Heart right ventricle (tissue), 16 donors: ENCODE measurements around the gene ZDHHC1. TPM values are rescaled to one million over a fixed set of nuclear protein-coding genes. Genes with fewer than 3 reads are reported as not detected.

Source experiments
- ATAC-seq, 8 donors: fragments of 200-7000 bp; cut with Tn5 transposase; one replicate each; pipeline ENCODE4 v1.9.1; 2020; ENCODE audit warnings: mild to moderate bottlenecking in 8 of 8, moderate library complexity in 8 of 8, moderate number of reproducible peaks in 1 of 8
- DNase-seq, 2 donors: peaks; one replicate each; pipeline ENCODE4 v3.0.0-alpha.2; 2020
- H3K27ac ChIP-seq, 10 donors: fragments of 200-600 bp; sonication (generic) in 2 of 10; one replicate each; pipeline versions ENCODE4 v1.5.0 to v1.8.0; 2020 to 2022; ENCODE audit warnings: mild to moderate bottlenecking in 3 of 10
- H3K27me3 ChIP-seq, 7 donors: fragments of 200-600 bp; one replicate each; pipeline ENCODE4 v1.8.0; 2021 to 2022; ENCODE audit warnings: mild to moderate bottlenecking in 2 of 7
- H3K36me3 ChIP-seq, 9 donors: fragments of 200-600 bp; sonication (generic) in 1 of 9; one replicate each; pipeline versions ENCODE4 v1.5.0 to v1.8.0; 2020 to 2022; ENCODE audit warnings: mild to moderate bottlenecking in 2 of 9
- H3K4me1 ChIP-seq, 9 donors: fragments of 200-600 bp; sonication (generic) in 1 of 9; one replicate each; pipeline versions ENCODE4 v1.5.0 to v1.8.0; 2020 to 2022; ENCODE audit warnings: mild to moderate bottlenecking in 4 of 9
- H3K4me3 ChIP-seq, 10 donors: fragments of 200-600 bp; sonication (generic) in 2 of 10; one replicate each; pipeline versions ENCODE4 v1.5.0 to v1.8.0; 2020 to 2022; ENCODE audit warnings: mild to moderate bottlenecking in 7 of 10, moderate library complexity in 2 of 10
- H3K9me3 ChIP-seq, 11 donors: fragments of 200-600 bp in 10 of 11; sonication (generic) in 2 of 11; one replicate each; pipeline versions ENCODE4 v1.5.0 to v1.8.0; 2013 to 2022; ENCODE audit warnings: mild to moderate bottlenecking in 2 of 11, control low read depth in 1 of 11, moderate library complexity in 1 of 11
- WGBS, 2 donors: extraction: QIAGEN DNeasy Blood & Tissue Kit; methylation state at CpG; one replicate each; pipeline ENCODE4 v1.1.7; 2013; ENCODE audit warnings: inconsistent platforms in 1 of 2; 5-methylcytosine and 5-hydroxymethylcytosine counted together
- intact Hi-C, 10 donors: fragments of 100-400 bp; cut with DNase I; formaldehyde crosslinking; loops; one replicate each; pipeline versions ENCODE4 v1.11.1 to v1.14.2; 2022
- polyA plus RNA-seq, 2 donors: library from polyadenylated mRNA; stranded (reverse); fragments of 200-250 nt; gene quantifications; one replicate each; pipeline ENCODE4 v1.2.3, GENCODE V29; 2013
- total RNA-seq, 10 donors: library from RNA; stranded (reverse); fragmentation: NEBNext Ultra II Directional in 3 of 10; extraction: Animal tissue kit (Norgen Biotek cat#: 25700) in 3 of 10; gene quantifications; one replicate each; pipeline versions ENCODE4 v1.2.1 to v1.2.4, GENCODE V29; 2021 to 2023
- TF ChIP-seq, protein P1 (sequence below), 9 donors: fragments of 200-600 bp; sonication (generic) in 2 of 9; IDR thresholded peaks; one replicate each; pipeline versions ENCODE4 v1.5.0 to v1.8.0; 2021 to 2022; ENCODE audit warnings: antibody characterized with exemption in 9 of 9, mild to moderate bottlenecking in 5 of 9, moderate library complexity in 1 of 9
- donor health status: Arrhythmogenic right ventricular cardiomyopathy.
- donor health status: ischemic (EF 13 %, LVEDD 7.1; RV severe dilation, severe dysfunction).
- donor health status: healthy with polysubstance abuse.
- donor health status: DM: no; HTN: yes; CAD: no.
- donor health status: DM: no; HTN: no; CAD: no.
- donor health status: ischemic (EF 25% LVEDD 6.9; RV normal size, moderate dysfunction).
- donor health status: ischemic (EF 25% LVEDD 5.7; RV mildly dilated, moderate dysfunction).
- donor health status: healthy.
- donor health status: DM: yes; HTN: yes; CAD: no.
- donor health status: Ischemic cardiomyopathy.
- donor health status: ischemic (EF 35%, LVEDD 5.7; RV mildly dilated, moderate dysfunction).
- donor health status: nonischemic (EF 11% LVEDD 7.7; RV severe dilation, severe dysfunction).
- donor health status: DM: yes; HTN: yes; CAD: no.
- donor health status: PGD.
- donor health status: ischemic (EF 29% LVEDD 5.4; RV normal size, mild dysfunction).
- donor health status: nonischemic (EF 23%, LVEDD 6.1; RV moderate dilation, normal function).

The ZDHHC1 gene
- total and polyA plus RNA-seq, 12 donors: 3.2 to 6.3 (median 4.1) TPM

DNA sequence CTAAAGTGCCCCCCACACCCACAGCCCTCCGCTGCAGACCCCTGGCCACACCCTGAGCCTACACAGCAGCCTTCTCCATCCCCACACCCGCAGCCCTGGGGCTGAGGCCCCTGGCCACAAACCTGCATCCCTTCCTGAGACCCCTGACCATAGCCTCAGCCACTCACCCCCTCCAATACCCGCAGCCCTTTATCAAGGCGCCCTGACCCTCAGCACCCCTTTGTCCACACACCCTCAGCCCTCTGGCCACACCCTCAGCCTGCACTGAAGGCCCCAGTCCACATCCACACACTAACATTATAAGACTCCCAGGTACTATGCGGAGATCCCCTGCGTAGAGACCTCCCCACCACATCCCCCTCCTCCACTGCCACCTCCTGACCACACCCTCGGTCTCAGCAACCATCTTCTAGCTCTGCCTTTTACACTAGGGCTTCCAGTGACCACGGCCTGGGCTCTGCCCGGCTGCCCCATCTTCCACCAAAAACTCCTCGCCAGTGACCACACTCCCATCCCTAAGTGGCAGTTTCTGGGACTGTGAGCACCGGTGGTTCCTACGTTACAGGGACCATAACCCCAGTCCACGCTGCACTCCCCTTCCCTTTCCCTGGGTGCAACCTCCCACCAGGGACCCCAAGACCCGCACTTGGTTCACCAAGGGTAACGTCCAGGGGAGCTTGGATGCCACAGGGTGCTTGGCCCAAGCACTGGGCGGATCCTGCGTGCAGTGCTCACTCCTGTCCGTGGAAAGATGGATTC, 23.8 kb downstream of the ZDHHC1 start:
- DNase-seq: no peak
- no peaks in the 10 kb centered on the region for H3K36me3 ChIP-seq
- ATAC-seq: no peak
- peaks cover 24 to 76% (median 41%) of the 10 kb centered on the region in 9 donors for H3K4me1 ChIP-seq
- WGBS, 2 donors: 67 to 77% methylated on average over 18 of the region's 18 CpGs
- peak overlapping the region in 8 of 10 donors; percentile 44 to 84 (median 59) for H3K27ac ChIP-seq
- H3K27me3 ChIP-seq: peaks cover 0 to 45% (median 9%) of the 10 kb centered on the region in 7 donors
- peak overlapping the region; percentile 21 to 62 (median 48) for H3K4me3 ChIP-seq
- TF ChIP-seq, protein P1, sequence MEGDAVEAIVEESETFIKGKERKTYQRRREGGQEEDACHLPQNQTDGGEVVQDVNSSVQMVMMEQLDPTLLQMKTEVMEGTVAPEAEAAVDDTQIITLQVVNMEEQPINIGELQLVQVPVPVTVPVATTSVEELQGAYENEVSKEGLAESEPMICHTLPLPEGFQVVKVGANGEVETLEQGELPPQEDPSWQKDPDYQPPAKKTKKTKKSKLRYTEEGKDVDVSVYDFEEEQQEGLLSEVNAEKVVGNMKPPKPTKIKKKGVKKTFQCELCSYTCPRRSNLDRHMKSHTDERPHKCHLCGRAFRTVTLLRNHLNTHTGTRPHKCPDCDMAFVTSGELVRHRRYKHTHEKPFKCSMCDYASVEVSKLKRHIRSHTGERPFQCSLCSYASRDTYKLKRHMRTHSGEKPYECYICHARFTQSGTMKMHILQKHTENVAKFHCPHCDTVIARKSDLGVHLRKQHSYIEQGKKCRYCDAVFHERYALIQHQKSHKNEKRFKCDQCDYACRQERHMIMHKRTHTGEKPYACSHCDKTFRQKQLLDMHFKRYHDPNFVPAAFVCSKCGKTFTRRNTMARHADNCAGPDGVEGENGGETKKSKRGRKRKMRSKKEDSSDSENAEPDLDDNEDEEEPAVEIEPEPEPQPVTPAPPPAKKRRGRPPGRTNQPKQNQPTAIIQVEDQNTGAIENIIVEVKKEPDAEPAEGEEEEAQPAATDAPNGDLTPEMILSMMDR (IDR thresholded peaks at IDR 0.05): no peak
- H3K9me3 ChIP-seq: no peaks in the 10 kb centered on the region
- intact Hi-C loops: loop anchor here in 4 of 10 donors (5.0 to 10.0 kb wide), 4 partner anchors 108 to 128 kb away; partner anchors contain the start of gene PLEKHG4 (in 2 of the 4)

DNA sequence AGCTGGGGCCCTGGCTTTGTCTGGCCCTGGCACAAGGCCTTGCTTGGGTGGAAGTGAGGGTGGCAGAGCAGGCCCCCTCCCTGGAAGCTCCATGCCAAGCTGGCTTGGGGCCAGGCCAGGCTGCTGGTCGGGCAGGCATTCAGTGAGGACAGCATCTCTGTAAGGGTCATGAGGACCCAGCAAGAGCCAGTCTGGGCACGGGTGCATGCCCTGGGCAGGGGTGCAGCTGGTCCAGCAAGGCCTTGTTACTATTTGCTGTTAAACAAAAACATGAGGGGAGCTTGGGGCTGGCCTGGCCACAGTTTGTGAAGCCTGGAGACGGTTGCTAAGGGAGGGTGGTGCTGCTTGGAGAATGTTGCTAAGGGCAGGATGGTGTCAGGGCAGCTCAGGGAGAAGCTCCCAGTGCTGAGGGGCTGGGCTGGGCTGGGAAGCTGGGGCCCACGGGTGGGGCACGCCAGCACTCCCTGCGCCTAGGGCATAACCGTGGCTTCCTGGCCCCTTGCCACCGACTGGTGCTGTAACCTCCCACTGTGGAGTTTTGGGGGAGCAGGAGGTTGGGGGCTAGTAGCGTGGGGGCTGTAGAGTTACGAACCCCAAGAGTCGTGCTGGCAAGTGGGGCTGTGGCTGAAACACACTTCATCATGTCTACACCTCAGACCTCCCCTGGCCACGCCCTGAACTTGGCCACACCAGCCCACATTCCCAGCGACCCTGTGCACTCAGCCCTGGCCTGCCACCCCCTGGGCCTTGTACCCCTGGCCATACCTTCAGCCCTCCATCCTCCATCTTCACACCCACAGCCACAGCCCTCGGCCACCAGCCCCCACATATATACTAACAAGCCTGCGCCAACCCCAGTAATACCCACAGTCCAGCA, 24.6 kb downstream of the ZDHHC1 start:
- ATAC-seq (no peak), DNase-seq (peak in 1 of 2 donors; percentile 44)
- Histone ChIP-seq H3K9me3 (no peaks in the 10 kb centered on the region), H3K27ac (peak overlapping the region in 5 of 10 donors; percentile 57 to 84 (median 72)), H3K4me3 (peak overlapping the region in 9 of 10 donors; percentile 7 to 62 (median 48)), H3K4me1 (peaks cover 16 to 68% (median 33%) of the 10 kb centered on the region in 9 donors), H3K36me3 (no peaks in the 10 kb centered on the region), H3K27me3 (peaks cover 0 to 44% (median 9%) of the 10 kb centered on the region in 7 donors)
- intact Hi-C loops: loop anchor here in 4 of 10 donors (5.0 to 10.0 kb wide), 4 partner anchors 107 to 127 kb away; partner anchors contain the start of gene PLEKHG4 (in 2 of the 4)
- TF ChIP-seq, protein P1 (IDR thresholded peaks at IDR 0.05): no peak
- WGBS, 2 donors: 67 to 73% methylated on average over 15 of the region's 15 CpGs

DNA sequence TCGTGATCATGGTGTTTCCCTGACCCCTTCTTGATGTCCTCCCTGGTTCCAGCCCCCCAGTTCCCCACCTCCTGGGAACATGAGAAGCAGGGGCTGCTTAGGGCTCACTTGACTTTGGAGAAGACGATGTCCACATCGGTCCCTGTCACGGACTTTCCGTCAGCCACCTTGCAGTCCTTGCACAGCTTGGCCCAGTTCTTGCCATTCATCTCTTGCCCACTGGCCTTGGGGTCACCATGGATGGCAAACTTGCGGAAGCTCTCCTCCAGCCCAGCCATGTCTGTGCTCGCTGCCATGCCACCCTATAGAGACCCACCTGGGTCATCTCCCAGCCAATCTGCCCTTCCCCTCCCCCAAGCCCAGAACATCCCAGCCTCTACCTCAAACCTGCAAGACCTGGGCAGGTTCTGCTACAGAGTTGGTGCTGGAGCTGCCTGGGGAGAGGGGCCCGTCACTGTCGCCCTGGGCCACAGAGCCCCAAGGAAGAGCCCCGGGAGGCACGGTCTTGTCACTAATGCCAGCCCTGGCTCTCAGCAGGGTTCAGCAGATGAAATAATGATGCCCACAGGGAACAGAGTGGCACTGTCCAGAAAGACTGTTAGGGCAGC, 25.4 kb downstream of the ZDHHC1 start:
- Histone ChIP-seq H3K36me3 (no peaks in the 10 kb centered on the region), H3K27ac (peak overlapping the region in 2 of 10 donors; percentile 22 to 36), H3K4me1 (peaks cover 9 to 60% (median 26%) of the 10 kb centered on the region in 9 donors), H3K4me3 (peak overlapping the region in 1 of 10 donors; percentile 62), H3K27me3 (peaks cover 0 to 37% (median 9%) of the 10 kb centered on the region in 7 donors), H3K9me3 (no peaks in the 10 kb centered on the region)
- ATAC-seq: no peak
- intact Hi-C loops: loop anchor here in 4 of 10 donors (5.0 to 10.0 kb wide), 4 partner anchors 106 to 126 kb away; partner anchors contain the start of gene PLEKHG4 (in 2 of the 4)
- TF ChIP-seq, protein P1 (IDR thresholded peaks at IDR 0.05): no peak
- 91 to 92% methylated on average over 11 of the region's 11 CpGs for WGBS, 2 donors
- DNase-seq: no peak
